K562 (cell line): ENCODE data around the gene TRMU. TPM values are rescaled to one million over a fixed set of nuclear protein-coding genes. Genes with fewer than 3 reads are reported as not detected.

Experiments used
- CBX1 ChIP-seq: sonication (generic); IDR thresholded peaks from 2 replicates; pipeline ENCODE4 v1.6.1; 2016; ENCODE audit warnings: antibody characterized with exemption, low read depth, mild to moderate bottlenecking
- FUS ChIP-seq: fragments of 200-400 bp; formaldehyde crosslinking; optimal IDR thresholded peaks from 2 replicates; pipeline ENCODE3; 2017; ENCODE audit warnings: low read depth, low read length
- HDAC2 ChIP-seq: fragments of 450-650 bp; IDR thresholded peaks from 2 replicates; pipeline ENCODE4 v1.6.1; 2016; ENCODE audit warnings: mild to moderate bottlenecking
- MCM5 ChIP-seq: fragments of 450-650 bp; IDR thresholded peaks from 2 replicates; pipeline ENCODE4 v1.6.1; 2016; ENCODE audit warnings: low read depth
- RBM14 ChIP-seq: fragments of 200-400 bp; formaldehyde crosslinking; IDR thresholded peaks from 2 replicates; pipeline ENCODE4 v1.6.1; 2018; ENCODE audit warnings: low read depth, mild to moderate bottlenecking, low read length, moderate library complexity, borderline replicate concordance; ENCODE audit not compliant: insufficient read depth
- SMAD2 ChIP-seq: fragments of 150-350 bp; IDR thresholded peaks from 2 replicates; pipeline ENCODE4 v1.6.1; 2014; ENCODE audit warnings: low read depth, mild to moderate bottlenecking, low read length
- XRCC4 ChIP-seq: IDR thresholded peaks from one replicate; pipeline ENCODE4 v1.6.1; 2011; ENCODE audit not compliant: insufficient read depth, insufficient read length; ENCODE audit errors: extremely low read depth
- ZC3H8 ChIP-seq: fragments of 450-650 bp; IDR thresholded peaks from 2 replicates; pipeline ENCODE4 v1.6.1; 2017
- ZFPM2 ChIP-seq: fragments of 250-450 bp; sonication (Bioruptor Pico); IDR thresholded peaks from 2 replicates; pipeline ENCODE4 v1.5.1; 2022; ENCODE audit warnings: mild to moderate bottlenecking
- ZNF57 ChIP-seq: fragments of 450-650 bp; formaldehyde crosslinking; IDR thresholded peaks from 2 replicates; pipeline ENCODE4 v1.4.0; 2020; ENCODE audit warnings: mild to moderate bottlenecking, moderate library complexity
- ZSCAN29 ChIP-seq: fragments of 450-650 bp; IDR thresholded peaks from 2 replicates; pipeline ENCODE4 v1.6.1; 2017
- polyA plus RNA-seq, 8 experiments: library from polyadenylated mRNA; depleted of rRNA in 4 of 8; stranded (reverse) in 5 of 8; unstranded in 3 of 8; fragments of >200 nt; fragmentation: Nextera tagmentation in 2 of 8; fragmentation: Illumina TruSeq in 1 of 8; extraction: Ambion mirVana in 2 of 8; extraction: Trizol in 1 of 8; gene quantifications; 2 replicates each; pipeline versions ENCODE4 v1.2.1 to v1.2.3, GENCODE V29; 2011 to 2014; ENCODE audit warnings: inconsistent platforms in 1 of 8, missing spikeins in 1 of 8
- total RNA-seq, 7 experiments: library from RNA; depleted of rRNA in 6 of 7; stranded (reverse); fragments of >200 nt in 6 of 7; fragmentation: Illumina TruSeq in 2 of 7; extraction: Trizol in 2 of 7; gene quantifications; 2 replicates each; pipeline versions ENCODE4 v1.2.1 to v1.2.3, GENCODE V29; 2011 to 2021; ENCODE audit warnings: low replicate concordance in 1 of 7
- TF ChIP-seq, protein P1 (sequence below): fragments of 200-800 bp; sonication (Bioruptor generic); IDR thresholded peaks from 2 replicates; pipeline ENCODE4 v1.6.1; 2016; ENCODE audit warnings: missing genetic modification characterization, missing compliant biosample characterization
- TF ChIP-seq, protein P2 (sequence below): fragments of 150-350 bp; conservative IDR thresholded peaks from 2 replicates; pipeline ENCODE4 v1.6.1; 2014; ENCODE audit warnings: low read length
- TF ChIP-seq, protein P3 (sequence below): fragments of 250-450 bp; sonication (Bioruptor Pico); IDR thresholded peaks from 2 replicates; pipeline ENCODE4 v1.5.0; 2021; ENCODE audit warnings: mild to moderate bottlenecking, moderate library complexity
- TF ChIP-seq, protein P4 (sequence below): fragments of 250-450 bp; sonication (Bioruptor Pico); IDR thresholded peaks from 2 replicates; pipeline ENCODE4 v1.5.0; 2020; ENCODE audit warnings: mild to moderate bottlenecking

The TRMU gene
- total and polyA plus RNA-seq, 9 of the 15 experiments (the other 6 are each of a cell fraction or from before 2014, with no cell fraction given), result 2.3 to 49.9 (median 35.3) TPM

DNA sequence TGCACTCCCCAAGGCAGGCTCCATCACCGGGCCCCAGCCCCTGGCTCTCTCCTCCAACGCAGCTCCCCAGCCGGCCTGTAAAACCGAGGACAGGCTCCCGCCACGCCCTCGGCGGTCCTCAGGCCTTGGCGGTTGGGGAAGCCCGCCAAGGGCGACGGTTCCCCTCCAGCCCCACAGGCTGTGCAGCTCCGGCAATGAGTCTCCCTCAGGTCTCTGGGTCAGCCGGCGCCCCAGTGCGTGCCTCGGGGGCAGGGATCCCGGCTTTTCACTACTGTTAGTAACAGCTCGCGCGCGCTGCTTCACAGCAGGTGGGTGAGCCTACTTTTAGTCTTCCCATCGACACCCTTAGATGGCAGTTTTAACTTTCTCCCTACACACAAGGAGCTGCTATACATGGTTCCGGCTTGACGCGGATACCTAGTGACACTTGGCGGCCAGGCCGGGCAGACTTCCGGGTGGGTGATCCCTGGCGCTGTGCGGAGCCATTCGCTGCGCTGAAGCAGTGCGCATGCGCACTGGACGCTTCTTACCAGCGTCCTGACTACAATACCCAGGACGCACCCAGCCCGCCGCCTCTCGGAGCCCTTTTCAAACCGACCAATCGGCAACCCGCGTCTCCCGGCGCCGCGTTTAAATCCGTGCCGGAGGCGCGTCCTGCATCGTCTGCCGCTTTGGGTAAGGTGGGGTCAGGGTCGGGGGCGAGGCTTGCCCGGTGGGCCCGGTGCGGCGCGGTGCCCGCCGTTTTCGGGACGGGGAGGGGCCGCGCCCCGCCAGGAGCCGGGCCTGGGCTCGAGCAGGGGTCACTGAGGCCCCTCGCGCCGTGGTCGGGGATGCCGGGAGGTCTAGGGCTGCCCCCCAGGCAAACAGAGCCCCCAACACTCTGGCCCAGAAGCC, 39.0 kb upstream of the TRMU start, which contains the start of gene GTSE1 (continued):
- TF ChIP-seq, protein P1, sequence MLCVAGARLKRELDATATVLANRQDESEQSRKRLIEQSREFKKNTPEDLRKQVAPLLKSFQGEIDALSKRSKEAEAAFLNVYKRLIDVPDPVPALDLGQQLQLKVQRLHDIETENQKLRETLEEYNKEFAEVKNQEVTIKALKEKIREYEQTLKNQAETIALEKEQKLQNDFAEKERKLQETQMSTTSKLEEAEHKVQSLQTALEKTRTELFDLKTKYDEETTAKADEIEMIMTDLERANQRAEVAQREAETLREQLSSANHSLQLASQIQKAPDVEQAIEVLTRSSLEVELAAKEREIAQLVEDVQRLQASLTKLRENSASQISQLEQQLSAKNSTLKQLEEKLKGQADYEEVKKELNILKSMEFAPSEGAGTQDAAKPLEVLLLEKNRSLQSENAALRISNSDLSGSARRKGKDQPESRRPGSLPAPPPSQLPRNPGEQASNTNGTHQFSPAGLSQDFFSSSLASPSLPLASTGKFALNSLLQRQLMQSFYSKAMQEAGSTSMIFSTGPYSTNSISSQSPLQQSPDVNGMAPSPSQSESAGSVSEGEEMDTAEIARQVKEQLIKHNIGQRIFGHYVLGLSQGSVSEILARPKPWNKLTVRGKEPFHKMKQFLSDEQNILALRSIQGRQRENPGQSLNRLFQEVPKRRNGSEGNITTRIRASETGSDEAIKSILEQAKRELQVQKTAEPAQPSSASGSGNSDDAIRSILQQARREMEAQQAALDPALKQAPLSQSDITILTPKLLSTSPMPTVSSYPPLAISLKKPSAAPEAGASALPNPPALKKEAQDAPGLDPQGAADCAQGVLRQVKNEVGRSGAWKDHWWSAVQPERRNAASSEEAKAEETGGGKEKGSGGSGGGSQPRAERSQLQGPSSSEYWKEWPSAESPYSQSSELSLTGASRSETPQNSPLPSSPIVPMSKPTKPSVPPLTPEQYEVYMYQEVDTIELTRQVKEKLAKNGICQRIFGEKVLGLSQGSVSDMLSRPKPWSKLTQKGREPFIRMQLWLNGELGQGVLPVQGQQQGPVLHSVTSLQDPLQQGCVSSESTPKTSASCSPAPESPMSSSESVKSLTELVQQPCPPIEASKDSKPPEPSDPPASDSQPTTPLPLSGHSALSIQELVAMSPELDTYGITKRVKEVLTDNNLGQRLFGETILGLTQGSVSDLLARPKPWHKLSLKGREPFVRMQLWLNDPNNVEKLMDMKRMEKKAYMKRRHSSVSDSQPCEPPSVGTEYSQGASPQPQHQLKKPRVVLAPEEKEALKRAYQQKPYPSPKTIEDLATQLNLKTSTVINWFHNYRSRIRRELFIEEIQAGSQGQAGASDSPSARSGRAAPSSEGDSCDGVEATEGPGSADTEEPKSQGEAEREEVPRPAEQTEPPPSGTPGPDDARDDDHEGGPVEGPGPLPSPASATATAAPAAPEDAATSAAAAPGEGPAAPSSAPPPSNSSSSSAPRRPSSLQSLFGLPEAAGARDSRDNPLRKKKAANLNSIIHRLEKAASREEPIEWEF (CRISPR knock-in tag), result no peak
- TF ChIP-seq, protein P2, sequence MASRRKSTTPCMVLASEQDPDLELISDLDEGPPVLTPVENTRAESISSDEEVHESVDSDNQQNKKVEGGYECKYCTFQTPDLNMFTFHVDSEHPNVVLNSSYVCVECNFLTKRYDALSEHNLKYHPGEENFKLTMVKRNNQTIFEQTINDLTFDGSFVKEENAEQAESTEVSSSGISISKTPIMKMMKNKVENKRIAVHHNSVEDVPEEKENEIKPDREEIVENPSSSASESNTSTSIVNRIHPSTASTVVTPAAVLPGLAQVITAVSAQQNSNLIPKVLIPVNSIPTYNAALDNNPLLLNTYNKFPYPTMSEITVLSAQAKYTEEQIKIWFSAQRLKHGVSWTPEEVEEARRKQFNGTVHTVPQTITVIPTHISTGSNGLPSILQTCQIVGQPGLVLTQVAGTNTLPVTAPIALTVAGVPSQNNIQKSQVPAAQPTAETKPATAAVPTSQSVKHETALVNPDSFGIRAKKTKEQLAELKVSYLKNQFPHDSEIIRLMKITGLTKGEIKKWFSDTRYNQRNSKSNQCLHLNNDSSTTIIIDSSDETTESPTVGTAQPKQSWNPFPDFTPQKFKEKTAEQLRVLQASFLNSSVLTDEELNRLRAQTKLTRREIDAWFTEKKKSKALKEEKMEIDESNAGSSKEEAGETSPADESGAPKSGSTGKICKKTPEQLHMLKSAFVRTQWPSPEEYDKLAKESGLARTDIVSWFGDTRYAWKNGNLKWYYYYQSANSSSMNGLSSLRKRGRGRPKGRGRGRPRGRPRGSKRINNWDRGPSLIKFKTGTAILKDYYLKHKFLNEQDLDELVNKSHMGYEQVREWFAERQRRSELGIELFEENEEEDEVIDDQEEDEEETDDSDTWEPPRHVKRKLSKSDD, result no peak
- TF ChIP-seq ZFPM2 (CRISPR knock-in tag) (no peak), FUS (no peak), SMAD2 (no peak), MCM5 (no peak), ZSCAN29 (no peak), ZNF57 (CRISPR knock-in tag) (no peak), RBM14 (no peak), HDAC2 (peak; percentile 30; the same call in 1 of the 2 replicates), XRCC4 (no peak), ZC3H8 (no peak), CBX1 (no peak)
- TF ChIP-seq, protein P3, sequence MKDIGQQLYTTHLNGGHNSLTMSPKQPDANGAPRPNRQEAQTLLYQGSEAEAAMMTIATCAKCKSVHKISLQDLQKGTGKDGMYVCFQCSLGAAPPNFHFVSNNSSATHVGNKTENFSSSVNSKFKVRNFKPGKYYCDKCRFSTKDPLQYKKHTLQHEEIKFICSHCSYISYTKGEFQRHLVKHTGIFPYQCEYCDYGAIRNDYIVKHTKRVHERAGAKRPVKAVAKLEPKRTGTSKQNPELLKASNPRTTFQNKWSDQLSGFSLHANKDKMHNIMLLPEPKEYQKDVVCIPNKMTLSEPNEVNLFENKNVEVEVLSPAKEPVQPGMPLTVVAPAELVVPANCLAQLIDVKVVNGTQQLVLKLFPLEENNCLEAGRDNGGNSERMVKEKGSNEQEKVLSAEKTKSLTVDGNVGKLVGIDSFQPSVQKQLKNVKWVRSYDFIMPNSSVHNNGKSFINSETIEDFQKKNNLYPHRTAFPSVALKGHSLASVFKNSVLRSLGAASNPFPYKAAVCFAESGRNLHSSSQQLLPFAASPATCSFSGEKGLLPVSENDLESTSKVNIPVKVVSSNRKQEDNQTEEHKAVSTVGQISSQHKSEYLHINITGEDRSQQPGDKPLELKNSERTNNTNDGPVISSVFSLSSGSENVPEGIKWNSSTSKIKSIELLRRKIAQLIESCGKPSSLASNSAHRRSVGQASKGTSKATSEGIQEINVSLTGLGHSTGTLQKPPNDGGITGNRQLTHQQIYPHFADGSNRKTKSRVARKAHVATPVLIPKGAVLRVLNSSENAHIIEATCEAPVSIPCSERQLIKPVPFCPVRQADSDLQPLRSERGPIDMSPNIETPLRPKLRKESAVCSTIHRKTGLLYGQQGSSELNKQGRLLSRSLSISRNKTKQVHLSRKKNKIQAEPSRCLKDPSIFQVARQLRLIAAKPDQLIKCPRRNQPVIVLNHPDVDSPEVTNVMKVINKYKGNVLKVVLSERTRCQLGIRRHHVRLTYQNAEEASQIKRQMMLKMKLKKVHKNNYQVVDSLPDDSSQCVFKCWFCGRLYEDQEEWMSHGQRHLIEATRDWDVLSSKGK, result no peak
- TF ChIP-seq, protein P4, sequence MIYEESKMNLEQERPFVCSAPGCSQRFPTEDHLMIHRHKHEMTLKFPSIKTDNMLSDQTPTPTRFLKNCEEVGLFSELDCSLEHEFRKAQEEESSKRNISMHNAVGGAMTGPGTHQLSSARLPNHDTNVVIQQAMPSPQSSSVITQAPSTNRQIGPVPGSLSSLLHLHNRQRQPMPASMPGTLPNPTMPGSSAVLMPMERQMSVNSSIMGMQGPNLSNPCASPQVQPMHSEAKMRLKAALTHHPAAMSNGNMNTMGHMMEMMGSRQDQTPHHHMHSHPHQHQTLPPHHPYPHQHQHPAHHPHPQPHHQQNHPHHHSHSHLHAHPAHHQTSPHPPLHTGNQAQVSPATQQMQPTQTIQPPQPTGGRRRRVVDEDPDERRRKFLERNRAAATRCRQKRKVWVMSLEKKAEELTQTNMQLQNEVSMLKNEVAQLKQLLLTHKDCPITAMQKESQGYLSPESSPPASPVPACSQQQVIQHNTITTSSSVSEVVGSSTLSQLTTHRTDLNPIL (CRISPR knock-in tag), result no peak
